Activated T-cell treated with anti-CD3 and anti-CD28 coated beads for 1 hour (primary cell): ENCODE results near the gene GRIA1.

Source experiments
- DNase-seq: peaks from one replicate; pipeline ENCODE4 v3.0.0-alpha.2; 2020; ENCODE audit warnings: low read depth

GRIA1 gene

DNA sequence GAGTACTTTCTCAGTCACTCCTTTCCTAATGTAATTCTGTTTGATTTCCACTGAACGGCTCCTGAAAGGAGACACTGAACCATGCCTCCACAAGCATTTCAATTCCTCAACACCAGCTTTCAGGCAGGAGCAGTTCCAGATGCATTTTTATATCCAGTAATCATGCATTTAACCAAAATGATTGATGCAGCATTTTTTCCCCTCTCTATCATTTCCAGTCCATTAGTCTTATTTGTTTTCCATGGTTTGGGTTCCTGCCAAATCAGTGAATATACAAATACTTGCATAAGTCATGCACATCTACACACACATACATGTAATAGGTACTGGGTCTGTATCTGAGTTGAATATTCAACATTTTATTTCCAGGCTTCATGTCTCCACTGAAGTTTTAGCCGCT lies 122.7 kb downstream of the GRIA1 start:
- DNase-seq: no peak

DNA sequence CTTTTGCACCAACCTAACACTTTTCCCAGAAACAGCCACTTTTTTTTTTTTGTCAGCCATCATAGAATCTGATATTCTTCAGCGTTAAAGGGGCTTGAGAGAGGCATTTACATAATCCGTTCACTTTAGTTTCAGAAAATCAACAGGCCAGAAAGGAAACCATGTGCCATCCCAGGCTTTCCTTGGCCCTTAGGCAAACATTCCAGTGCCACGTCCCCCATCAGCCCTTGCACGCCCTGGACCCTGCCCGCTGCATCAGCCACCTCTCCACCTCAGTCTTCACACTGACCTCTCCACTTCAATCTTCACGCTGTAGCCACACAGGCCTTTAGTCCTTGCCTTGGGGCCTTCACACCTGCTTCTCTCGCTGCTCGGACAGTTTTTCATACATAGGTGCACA lies 123.2 kb downstream of the GRIA1 start:
- no peak for DNase-seq

DNA sequence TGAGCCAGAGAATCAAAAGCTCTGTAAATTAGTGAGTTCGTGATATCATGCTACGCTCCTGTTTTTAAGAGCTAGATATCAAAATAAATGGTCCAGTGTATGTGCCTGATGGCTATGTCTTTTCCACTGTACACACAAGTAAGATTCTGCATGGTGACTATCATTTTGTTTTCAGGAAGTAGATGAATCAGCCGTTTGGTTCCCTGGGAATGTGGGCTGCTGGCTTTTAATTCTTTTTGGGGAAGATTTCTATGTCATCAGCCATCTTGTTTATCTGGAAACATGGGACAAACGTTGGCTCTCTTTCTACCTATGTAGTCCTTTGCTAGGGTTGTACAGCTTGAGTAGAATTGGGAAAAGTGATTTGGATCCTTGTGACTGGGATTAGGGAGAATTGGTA lies 126.7 kb downstream of the GRIA1 start:
- no peak for DNase-seq

DNA sequence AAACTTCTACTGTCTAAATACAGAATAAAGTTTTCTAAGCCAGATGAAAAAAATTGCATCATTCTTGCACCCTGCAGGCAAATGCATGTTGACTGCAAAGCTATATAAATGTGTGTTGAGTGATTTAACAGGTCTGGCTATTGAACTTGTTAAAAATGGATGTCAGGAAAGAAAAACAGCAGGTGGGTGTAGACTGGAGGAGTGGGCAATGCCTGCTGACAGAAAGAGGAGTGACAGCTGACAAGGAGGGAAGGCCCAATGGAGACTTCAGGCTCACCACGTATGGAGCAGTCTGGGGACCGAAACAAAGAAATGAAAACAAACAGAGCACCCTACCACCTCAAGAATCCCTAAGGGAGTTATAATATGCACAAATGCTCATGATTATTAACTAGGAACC lies 127.8 kb downstream of the GRIA1 start:
- no peak for DNase-seq

DNA sequence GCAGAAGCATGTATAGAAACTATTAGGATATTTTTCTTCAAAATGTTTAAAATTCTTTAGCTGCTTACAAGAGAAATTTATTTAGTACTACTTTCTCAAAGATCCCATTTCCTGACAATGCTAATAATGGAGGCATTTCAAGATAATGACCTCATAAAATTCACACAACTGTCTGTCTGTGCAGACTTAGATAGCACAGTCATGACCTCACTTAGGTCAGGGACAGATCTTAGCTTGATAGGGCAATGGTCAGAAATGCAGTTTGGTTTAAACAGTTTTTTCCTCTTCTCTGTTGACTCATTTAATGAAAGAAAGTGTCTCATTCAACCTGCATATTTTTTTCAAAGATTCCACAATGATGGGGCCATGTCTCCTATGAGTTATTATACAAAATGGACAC lies 128.4 kb downstream of the GRIA1 start:
- no peak for DNase-seq

DNA sequence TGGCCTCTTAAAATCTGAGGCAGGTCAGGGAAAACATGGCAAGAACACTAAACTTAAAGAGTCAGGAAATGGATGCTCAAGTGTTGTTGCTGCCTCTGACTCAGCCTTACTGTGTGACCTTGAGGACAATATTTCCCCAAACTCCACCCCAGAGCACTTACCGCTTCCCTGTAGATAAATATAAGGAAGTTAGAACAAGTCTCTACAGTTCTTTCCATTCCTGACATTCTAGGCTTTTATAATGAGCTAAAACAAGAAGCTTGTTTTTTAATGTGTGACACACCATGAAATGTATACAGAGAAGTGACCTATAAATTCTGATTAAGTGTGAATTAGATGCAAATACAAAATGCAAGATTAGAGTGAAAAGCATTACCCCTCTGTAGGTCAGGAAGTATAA lies 129.3 kb downstream of the GRIA1 start:
- DNase-seq: no peak

DNA sequence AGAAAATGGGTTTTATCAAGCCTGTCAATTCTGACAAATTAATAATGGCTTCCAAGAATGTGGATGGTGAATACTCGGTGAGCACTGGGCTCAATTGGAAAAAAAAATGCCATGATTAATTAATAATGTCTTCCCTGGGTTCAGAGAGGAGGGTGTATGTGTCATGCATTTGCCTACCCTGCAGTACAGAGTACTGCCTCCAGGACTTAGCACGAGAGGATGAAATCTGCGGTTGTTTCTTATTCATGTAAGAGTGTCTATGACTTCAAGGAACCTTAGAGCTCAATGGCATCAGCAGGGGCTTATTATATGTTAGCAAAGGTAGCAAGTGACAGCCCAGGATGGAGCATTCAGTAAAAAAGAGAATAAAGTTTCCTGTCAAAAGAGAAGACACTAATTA lies 132.7 kb downstream of the GRIA1 start:
- DNase-seq: no peak

DNA sequence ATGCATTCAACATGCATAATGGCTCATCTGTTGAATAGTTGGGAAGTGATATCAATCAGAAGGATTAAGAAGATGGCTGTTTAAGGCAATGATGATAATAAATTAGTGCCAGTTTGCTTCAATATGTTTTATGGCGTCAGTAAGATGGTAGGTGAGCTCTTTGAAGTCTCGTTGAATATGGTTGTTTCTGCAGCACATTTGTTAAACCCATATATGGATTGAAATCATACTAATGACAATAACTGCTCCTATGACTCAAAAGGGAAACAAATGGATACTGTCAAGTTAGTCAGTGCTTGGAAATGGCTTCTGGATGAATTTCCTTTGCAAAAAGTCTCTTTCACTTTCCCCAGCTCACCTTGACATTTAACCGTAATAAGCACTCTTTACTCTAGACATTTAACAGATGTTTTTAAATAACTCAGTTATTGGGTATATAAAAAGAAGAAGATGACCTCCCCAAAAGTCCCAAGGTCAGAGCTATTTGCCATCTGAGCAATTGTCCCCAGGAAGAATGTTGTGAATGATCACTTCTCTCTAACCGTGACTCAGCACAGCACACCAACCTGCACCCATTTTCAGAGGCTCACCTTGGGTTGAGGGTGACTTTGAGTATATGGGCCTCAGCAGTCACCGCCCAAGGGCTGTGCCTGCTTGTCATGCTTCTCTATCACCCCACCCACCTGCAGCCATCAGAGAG lies 133.4 kb downstream of the GRIA1 start:
- no peak for DNase-seq

DNA sequence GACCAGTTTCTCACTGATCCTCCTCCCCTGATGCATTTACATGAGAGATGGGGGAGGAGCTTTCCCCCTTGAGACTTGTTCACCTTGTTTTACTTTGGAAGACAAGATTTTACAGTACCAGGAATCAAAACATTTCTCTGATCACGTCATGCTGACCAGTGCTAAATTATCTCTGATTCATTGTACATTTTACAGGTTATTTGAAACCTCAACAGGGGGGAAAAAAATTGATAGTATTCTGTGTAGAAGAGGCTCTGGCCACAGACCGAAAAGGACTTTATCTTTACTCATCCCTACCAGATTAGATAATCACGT lies 133.9 kb downstream of the GRIA1 start:
- no peak for DNase-seq

DNA sequence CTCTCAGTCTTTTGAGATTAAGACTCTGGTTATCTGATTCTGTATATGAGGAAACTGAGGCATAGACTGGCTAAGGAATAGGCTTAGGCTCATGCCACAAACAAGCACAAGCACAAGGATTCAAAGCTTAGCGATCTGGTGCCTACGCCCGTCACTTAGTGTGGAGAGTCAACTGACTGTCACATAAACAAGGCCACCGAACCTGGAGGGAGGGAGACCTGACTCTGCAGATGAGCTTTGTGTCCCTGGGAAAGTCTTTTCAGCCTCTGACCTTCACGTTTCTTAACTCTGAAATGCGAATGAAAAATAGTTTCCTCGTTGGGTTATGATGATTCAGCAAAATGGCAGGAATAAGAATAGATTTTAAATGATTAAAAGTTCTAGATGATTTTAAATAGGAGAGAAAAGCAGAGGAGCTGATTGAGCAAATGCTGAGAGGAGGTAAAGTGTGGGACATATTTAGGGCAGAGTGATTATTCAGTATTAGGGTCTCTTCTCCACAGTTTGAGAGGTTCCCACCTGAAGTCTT lies 135.4 kb downstream of the GRIA1 start:
- no peak for DNase-seq

DNA sequence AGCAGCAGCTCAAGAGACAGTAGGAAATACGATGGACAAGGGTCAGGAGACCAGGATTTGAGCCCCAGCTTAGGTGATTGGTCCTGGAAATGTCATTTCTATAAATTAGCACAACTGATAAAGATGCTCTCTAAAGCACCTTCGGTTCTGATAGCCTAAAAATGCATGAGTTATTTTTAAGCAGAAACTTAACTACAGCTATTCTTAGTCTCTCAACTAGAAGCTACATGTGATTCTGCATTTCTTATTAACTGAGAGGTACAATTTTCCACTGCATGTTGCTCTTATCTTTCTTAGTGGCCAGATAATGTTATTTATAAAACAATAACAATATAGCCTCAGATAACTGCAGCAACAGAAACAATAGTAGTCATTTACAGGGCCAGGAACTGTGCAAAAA lies 136.4 kb downstream of the GRIA1 start:
- no peak for DNase-seq

DNA sequence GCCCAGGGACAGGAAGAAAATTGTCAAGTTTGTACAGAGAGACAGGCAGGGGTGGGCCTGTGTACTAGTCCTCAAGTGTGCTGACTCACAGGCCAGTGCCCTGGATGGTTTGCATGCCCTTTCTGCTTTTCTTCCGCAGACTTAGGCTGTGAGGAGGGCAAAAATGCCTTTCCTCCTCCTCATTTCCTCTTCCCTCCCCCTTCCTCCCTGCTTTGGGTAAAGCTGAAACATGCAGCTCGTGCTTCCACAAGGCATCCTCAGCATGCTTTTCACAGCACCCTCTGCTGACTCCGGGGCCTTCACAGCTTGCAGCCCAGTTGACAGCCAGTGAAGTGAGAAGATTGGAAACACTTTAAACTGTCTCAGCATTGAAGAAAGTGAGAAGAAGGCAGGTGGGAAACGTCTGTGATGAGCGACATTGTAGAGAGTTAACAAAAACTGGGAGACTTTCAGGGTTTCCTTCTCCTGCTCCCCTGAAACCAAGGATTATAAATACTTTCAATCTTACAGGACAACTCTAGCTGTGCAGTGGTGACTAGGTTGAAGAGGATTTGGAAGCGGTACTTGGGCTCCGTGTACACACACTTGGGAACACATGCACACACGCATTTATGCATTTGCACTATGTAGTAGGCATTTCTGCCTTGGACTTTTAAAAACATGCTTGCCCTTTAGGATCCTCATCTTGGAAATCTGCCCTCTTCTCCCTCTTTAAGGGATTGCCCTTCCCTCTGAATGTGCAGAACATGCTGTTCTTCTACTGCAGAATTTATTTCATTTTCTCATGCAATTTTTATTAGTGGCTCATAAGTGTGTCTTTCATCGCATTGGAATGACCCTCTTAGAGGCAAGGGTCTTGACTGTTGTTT lies 138.8 kb downstream of the GRIA1 start:
- DNase-seq: no peak

DNA sequence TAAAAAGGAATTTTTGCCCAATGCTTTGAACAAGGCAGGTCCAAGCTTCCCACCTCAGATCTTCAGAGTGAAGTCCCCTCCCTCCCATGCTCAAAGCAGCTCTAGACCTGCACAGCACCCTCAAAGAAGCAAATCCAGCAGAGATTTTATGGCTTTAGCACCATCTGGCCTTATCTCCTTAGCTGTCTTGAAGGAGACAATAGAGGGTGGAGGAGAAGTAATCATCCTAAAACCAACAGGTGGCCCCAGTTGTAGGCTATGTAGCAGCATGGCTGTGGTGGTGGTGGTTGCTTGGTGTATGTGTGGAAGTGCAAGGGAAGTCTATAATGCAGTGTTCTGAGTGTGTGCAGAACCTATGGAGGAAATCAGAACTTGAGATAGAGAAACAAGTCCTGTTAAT lies 140.1 kb downstream of the GRIA1 start:
- no peak for DNase-seq

DNA sequence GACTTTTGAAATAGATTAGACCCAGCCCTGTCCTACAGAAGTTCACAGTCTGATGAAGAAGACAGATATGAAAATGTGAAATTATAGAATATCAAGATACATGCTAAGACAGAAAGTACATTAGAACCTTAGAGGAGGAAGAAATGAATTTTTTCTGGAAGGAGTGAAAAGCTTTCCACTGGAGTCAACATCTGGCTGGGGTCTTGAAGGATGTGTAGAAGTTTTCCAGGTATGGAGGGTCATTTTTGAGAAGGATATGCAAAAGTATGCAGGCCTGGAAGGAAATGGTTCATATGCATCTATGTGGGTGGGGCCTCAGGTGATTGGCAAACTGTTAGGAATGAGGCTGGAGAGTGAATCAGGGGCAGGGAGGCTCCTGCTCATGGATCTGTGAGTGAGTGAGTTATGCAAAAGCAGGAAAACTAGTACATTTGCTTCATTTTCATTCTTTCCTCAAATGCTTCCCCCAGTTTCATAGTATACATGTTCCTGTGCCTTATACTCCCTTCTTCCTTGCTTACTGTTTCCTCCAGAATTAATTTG lies 142.3 kb downstream of the GRIA1 start:
- DNase-seq: no peak

DNA sequence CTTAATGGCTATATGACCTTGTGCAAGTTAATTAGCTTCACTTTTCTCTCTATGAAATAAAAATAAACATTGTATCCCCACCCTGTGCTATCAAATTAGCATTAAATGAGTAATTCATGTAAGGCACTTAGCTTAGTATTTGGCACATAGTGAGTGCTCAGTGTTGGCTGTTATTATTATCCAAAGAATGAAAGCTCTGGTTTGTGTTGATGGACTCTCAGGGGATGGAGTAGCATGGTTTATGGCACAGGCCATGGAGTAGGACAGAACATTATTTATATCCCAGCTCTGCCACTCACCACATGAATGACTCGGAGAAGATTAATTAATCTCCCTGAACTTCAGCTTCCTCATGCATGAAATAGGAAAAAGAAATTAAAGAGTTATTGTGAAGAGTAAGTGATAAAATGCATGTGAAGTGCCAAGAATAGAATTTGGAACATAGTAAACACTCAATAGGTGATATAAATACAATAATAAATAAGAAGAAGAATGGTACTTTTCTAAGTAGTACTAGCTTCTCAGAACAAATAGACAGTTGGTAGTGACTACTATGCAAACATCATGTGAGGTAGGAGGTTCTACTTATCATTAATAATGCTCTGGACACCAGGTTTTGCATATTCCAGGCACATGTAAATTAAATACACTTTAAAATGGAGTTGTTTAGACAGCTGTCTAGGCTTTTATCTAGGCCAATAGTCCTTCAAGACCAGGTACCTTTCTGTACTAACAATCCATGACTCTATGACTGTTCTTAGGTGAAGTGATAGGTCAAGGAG lies 146.4 kb downstream of the GRIA1 start:
- no peak for DNase-seq

DNA sequence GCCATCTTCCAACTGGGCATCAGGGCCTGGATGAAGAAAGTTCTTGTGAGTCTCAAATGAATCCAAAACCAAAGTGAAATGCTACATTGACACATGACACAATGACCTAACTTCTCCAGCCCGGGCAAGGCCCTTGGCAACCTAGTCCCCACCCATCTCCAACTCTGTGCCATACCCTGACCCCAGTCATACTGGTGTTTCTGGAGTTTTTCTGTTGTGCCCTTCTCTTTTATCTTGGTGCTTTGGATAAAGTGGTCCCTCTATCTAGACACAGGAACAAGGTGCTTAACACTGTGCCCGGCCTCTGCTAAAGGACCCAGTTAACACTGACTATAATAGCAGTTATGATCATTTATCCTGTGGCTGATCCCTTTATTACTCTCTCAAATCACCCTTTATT lies 149.8 kb downstream of the GRIA1 start:
- DNase-seq: no peak

DNA sequence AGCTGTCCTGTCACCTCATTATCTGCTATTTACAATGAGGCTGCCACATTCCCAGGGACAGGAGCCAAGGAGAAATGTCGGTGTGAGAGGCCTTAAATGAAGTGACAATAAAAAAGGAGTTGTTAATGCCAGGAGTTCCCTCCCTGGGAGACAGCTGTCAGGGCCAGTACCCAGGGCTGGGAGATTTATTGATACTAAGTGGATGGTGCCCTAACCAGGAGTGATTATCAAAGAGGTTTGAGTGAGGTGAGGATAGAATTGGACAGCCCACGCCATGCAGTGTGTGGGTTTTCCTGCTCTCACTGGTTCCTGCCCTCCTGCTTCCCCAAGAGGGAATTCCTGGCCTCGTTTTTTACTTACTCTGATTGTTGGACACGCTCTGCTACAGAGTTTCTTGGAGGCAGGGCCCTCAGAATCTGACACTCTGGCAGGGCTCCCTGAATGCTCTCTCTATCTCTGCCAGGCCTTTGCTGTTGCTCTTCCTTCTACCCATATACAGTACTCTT lies 150.8 kb downstream of the GRIA1 start:
- DNase-seq: no peak

DNA sequence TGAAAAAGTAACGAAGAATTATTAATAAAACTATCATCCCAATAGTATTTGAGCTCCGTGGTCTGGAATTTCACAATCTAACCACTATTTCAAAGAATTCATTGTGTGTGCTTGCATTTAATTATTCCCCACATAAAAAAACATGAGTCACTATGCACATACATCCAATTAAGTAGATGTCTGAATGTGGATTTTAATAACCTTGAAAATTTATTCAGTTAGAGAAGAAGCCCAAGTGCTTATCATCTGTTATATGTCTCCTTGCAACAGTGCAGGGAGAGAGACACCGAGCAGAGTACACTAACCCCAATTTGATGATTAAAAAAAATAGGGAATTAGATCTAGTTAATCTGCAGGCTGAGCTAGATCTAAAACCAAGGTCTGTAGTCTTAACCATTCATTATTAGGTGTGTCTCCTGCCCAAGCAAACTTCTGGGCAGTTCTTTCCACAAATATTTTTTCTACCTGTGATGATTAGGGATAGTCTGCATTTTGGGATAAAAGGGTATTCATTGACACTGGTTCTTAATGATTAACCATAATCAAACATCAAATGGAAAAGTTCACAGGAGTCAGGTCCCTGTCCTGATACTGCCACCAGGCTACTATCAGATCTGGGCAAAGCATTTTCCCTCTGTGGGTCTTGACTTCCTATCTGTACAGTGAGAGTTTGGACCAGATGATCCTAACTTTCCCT lies 164.2 kb downstream of the GRIA1 start:
- no peak for DNase-seq

DNA sequence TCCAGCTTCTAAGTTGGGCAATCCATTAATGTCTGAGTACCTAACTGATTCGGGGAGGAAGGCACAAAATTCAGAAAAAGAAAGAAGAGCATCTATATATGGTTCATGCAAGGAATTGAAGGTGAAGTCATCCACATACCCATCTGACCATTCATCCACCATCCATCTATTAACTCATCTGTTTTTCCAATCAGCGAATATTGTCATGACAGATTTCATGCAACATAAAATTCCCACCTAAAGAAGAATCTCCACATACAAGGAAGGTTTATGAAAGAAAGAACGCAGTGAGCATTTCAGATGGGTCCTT lies 164.7 kb downstream of the GRIA1 start:
- no peak for DNase-seq

DNA sequence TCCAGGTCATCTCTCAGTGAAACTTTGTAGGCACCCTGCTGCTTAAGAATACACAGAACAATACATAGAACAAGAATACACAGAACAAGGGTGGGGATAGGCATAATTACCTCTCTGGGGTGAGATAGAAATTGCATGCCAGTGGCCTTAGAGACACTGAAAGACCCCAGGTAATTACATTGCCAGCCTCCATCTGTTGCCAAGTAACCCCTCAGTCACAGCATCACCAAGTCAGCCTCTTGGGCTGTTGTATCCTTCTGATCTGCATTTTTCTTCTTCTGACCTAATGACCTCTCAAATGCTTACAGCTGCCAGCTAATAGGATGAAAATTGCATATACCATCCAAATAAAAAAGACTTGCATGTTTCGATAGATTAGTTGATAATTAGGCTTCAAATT lies 167.7 kb downstream of the GRIA1 start:
- DNase-seq: no peak

DNA sequence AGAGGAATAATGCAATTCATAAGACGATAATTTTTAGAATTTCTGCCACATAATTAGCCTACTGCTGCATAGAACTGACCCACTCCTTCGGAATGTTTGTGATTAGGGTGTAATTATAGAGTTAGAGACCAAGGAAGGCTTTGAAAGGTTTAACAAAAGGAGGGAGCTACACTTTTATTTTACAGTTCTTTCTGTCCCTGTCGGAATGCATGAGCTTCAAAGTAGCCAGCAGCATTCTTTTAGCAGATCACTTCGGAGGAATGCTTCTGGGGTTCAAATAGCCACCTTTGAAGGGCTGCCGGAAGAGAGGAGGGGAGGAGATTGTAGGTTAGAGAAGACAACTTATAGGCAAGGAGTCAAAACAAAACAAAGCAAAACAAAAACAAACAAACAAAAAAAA lies 168.1 kb downstream of the GRIA1 start:
- DNase-seq: no peak
